Fibroblast of pulmonary artery (primary cell): ENCODE measurements around the gene MYOF.
"Not testable (repeated sequence)": the region's sequence is repeated elsewhere in the genome, so short reads cannot be mapped to it uniquely, and the experiment has no call there.

Experiments used
- DNase-seq: peaks from one replicate; pipeline ENCODE4 v3.0.0-alpha.2; 2010; ENCODE audit warnings: low read depth
- H3K4me3 ChIP-seq: replicated peaks from 2 replicates; pipeline ENCODE4 v1.5.1; 2011; ENCODE audit warnings: low read depth, mild to moderate bottlenecking, control low read depth, low read length, moderate library complexity
- TF ChIP-seq, protein P1 (sequence below): IDR thresholded peaks from 2 replicates; pipeline ENCODE4 v1.5.1; 2011; ENCODE audit warnings: mild to moderate bottlenecking, control low read depth, low read length, inconsistent platforms; ENCODE audit errors: missing control alignments

Gene MYOF

GRCh38 chr10:93447970-93448369 is 34.2 kb downstream of the MYOF start:
- no peak for DNase-seq
- H3K4me3 ChIP-seq = no peak overlapping the region
- TF ChIP-seq, protein P1, sequence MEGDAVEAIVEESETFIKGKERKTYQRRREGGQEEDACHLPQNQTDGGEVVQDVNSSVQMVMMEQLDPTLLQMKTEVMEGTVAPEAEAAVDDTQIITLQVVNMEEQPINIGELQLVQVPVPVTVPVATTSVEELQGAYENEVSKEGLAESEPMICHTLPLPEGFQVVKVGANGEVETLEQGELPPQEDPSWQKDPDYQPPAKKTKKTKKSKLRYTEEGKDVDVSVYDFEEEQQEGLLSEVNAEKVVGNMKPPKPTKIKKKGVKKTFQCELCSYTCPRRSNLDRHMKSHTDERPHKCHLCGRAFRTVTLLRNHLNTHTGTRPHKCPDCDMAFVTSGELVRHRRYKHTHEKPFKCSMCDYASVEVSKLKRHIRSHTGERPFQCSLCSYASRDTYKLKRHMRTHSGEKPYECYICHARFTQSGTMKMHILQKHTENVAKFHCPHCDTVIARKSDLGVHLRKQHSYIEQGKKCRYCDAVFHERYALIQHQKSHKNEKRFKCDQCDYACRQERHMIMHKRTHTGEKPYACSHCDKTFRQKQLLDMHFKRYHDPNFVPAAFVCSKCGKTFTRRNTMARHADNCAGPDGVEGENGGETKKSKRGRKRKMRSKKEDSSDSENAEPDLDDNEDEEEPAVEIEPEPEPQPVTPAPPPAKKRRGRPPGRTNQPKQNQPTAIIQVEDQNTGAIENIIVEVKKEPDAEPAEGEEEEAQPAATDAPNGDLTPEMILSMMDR = no peak

DNA sequence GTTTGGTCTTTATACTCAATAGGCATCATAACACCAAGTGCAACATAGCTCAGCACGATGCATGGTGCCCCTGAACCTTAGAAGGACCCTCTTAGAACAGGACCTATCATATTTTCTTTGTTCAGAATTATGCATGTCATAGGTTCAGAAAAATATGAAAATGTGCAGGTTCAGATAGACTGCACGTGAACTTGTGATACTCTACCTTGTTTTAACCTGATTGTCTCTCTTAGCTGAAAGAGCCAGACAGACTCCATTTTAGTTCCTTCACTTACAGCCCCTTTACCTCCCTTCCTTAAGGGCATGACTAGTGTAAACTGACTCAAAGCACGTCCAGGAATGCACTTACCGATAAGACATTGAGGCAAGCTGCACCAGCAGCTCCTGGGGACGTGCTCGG is 35.1 kb downstream of the MYOF start:
- TF ChIP-seq, protein P1 = no peak
- DNase-seq = no peak
- H3K4me3 ChIP-seq = no peak overlapping the region

DNA sequence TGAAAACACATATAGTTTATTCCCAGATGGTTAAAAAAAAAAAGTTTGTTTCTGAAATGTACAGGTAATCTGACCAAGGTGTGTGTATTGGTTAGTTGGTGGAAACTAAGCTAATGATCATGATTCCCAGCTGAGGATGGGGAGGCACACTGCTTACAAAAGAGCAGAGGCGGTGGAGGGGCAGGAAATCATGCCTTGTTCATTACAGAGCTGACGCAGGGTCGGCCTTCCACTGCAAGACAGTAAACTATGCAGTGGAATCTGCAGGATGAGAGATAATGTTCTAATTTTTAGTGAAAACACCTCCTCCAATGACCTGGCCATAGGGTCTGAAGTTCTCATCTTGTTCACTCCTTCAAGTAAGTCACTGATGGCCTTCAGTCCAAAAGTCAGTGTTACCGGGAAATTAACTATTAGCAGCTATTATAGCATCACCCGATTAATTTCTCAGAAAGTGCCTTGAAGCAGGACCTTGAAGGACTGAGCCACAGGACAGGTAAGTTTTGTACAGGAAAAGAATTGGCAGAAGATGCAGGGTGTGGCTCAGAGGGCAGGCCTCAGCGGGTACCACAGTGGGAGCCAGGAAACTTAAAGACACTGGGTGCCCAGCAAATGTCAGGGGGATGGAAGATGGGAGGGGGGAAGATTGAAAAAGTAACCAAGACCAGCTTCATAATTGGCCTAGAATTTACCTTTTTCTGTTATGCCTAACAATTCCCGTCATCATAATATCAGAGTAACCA is 36.0 kb downstream of the MYOF start:
- DNase-seq = no peak
- no peak overlapping the region for H3K4me3 ChIP-seq
- TF ChIP-seq, protein P1 = no peak

- TF ChIP-seq, protein P1 = no peak
- DNase-seq = peak; percentile 98
- H3K4me3 ChIP-seq = no peak overlapping the region
Measured at GRCh38 chr10:93445097-93445960, 36.8 kb downstream of the MYOF start.

DNA sequence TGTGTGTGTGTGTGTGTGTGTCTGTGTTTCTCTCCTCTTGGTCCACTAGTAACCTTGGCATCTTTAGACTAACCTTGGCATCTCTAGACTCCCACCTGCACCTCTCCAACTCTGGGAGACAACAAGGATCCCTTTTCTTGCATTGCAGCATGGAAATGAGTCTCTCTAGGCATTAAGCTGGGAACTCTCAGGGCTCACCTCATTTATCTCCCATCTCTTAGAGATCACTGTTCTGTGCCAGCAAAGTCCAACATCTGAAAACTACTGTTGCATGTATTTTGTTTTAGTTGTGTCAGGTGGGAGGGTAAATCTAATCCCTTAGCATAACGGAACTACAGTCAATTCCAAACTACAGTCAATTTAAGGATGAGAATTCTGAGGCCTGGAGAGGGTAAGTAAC is 38.7 kb downstream of the MYOF start:
- no peak for DNase-seq
- TF ChIP-seq, protein P1 = no peak
- H3K4me3 ChIP-seq = no peak overlapping the region

- DNase-seq, H3K4me3 ChIP-seq: not testable (repeated sequence)
Measured at GRCh38 chr10:93442721-93443120, 39.4 kb downstream of the MYOF start.

- H3K4me3 ChIP-seq = no peak overlapping the region
- no peak for DNase-seq
- TF ChIP-seq, protein P1 = no peak
Measured at GRCh38 chr10:93440591-93441091, 41.5 kb downstream of the MYOF start.
